Measurements from ENCODE around the gene MAMDC2.

GRCh38 chr9:70060148-70060882, 16.7 kb downstream of the MAMDC2 start:
- TF ChIP-seq CTCF (conservative IDR thresholded peaks at IDR 0.05; ENCODE audit: low read depth, low read length), result no peak
- TF ChIP-seq POLR2A (IDR thresholded peaks at IDR 0.05; ENCODE audit: low read depth, low read length), result no peak
- TF ChIP-seq SMC3 (IDR thresholded peaks at IDR 0.05; ENCODE audit: low read depth, low read length), result no peak
- no peak for TF ChIP-seq MXI1 (IDR thresholded peaks at IDR 0.05; ENCODE audit: borderline replicate concordance, low read depth, low read length)
- no peak for TF ChIP-seq FOS (IDR thresholded peaks at IDR 0.05; ENCODE audit: low read depth, low read length)
- no peak for TF ChIP-seq RCOR1 (IDR thresholded peaks at IDR 0.05; ENCODE audit: insufficient replicate concordance, low read length)
- TF ChIP-seq RAD21 (IDR thresholded peaks at IDR 0.05; ENCODE audit: low read length), result no peak

Measured in IMR-90 (cell line).